CD4-positive, alpha-beta T cell treated with Interleukin-6 at 100 ng/mL for 8 hours (primary cell): ENCODE data around the gene ALDH16A1.

Experiments used
- DNase-seq: peaks from one replicate; pipeline ENCODE4 v3.0.0-alpha.2; 2020; ENCODE audit warnings: mixed read lengths, low spot score

ALDH16A1 gene

DNA sequence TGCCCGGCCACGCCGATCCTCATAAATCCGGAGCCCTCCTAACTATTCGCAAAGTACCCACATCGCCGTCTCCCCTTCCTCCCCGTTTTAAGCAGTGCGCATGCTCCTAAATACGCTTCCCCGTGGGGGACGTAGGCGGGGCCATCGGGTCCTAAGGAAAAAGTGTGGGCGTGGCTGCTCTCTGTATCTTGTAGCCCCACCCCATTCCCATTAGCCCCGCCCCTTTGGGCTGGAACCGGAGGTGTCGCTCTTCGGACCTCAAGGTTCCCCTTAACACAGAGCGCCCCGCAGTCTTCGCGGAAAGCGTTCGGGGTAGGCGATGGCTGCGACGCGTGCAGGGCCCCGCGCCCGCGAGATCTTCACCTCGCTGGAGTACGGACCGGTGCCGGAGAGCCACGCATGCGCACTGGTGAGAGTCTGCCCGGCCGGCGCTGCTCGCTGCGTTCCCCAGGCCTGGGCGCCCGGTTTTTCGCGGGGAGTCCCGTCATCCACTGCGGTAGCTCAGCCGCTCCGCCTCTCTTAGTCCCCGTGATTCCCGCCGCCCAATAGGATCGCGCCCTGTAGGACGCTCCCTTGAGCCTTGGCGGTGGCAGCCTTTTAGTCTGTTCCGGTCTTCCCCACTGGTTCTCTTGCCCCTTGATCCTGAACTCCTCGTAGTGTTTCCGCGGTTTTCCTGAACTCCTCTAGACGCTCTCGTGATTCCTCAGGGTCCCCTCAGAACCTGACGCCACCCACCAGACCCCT lies at the start of gene ALDH16A1:
Gene ALDH16A1 (plus strand): TSS at position 213 of the 744 bp plus-strand sequence. CDS start 107 bp downstream, at position 320.
- peak; percentile 98 for DNase-seq

- DNase-seq: no peak
Observed at GRCh38 chr19:49403404-49404187, 49.4 kb upstream of the ALDH16A1 start.

GRCh38 chr19:49407079-49407478 lies 45.9 kb upstream of the ALDH16A1 start:
- no peak for DNase-seq

- DNase-seq: no peak
Observed at GRCh38 chr19:49407482-49408015, 45.5 kb upstream of the ALDH16A1 start.

- DNase-seq: no peak
Observed at GRCh38 chr19:49408816-49409440, 44.1 kb upstream of the ALDH16A1 start.

GRCh38 chr19:49409441-49410029 lies 43.5 kb upstream of the ALDH16A1 start:
- DNase-seq: peak; percentile 36

DNA sequence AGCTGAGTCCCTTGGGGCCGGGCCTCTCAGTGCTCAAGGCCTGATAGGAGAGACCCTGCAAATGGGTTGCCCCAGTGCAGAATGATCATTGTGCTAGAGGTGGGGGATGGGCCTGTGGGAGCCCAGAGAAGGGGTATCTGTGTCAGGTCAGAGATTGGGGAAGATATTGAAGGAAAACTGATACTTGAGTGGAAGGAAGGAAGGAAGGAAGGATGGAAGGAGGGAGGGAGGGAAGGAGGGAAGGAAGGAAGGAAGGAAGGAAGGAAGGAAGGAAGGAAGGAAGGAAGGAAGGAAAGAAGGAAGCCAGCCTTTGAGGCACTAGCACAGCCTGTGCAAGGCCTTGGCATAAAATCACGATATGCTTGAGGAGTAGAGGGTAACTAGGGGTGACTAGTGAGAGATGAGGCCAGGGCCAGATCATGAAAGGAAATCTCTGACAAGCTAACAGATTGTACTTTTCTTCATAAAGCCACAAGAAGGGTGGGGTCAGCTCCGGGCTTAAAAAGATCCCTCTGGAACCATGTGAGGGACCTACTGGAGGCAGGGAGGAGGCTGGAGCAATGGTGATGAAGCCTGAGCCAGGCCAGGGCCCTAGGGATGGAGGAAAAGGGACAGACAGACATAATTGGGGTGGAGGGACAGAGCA lies 41.2 kb upstream of the ALDH16A1 start:
- DNase-seq: no peak

GRCh38 chr19:49413348-49413747 lies 39.7 kb upstream of the ALDH16A1 start:
- no peak for DNase-seq

DNA sequence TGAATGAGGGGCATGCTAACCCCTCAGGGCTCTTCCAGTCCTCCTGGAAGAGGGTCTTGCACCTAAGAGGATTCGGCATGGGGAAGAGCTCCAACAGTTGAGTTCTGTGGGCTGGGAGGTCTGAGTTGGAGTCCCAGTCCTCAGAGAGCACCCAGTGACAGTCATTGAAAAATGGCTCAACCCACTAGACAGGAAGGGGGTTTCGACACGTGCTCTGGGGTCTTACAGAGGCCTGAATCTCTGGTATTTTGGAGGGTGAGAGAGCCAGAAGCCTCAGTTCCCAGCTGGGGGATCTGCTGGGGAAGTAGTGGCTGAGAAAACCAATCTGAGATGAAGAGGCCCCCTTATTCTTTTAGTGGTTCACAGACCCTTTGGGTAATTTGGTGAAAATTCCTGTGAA lies 38.8 kb upstream of the ALDH16A1 start:
- no peak for DNase-seq

DNA sequence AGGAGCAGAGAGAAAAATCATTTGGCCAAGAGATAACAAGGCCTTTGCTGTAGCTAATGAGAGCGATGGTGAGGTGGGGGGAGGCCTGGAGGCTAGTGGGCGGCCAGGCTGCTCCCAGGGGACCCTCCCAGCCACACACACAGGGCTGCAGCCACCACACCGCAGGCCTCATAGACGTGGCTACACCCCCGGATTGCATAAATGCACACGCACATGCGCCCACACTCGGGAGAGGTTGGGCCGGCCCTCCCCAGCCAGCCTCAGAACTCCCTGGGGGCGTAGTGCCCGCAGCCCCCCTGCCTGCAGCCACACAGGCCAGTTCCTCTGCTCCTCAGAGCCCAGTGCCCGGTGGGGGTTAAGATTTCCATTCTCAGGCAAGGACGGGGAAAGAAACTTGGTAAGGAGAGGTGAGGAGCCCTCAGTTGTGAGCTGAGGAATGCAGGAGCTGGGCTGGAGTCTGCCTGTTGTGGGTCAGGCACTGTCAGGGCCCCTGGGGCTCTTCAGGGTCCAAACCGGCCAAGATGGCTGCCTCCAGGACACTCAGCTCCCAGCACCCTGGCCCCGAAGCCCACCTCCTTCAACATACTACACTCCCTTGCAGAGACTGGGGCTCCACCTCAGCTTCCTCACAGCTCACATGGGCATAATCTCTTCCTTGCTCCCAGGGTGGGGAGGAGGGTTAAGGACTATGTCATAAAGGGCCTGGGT lies 37.8 kb upstream of the ALDH16A1 start:
- no peak for DNase-seq

DNA sequence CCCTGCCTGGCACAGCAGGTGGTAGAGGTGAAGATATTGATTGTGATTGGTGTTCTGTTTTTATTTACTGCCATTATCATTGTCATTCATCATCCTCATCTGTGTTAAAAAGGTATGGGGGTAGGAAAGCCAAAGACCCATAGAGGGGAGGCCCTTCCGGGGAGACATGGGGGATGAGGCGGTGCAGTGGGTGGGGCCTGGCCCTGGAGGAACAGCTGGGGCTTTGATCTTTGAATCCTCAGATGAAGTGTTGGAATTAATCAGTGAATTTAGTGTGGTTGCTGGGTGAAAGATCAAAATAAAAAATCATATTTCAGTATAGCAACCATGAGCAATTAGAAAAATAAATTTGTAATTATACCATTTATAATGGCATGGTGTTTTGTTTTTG lies 37.2 kb upstream of the ALDH16A1 start:
- no peak for DNase-seq

DNA sequence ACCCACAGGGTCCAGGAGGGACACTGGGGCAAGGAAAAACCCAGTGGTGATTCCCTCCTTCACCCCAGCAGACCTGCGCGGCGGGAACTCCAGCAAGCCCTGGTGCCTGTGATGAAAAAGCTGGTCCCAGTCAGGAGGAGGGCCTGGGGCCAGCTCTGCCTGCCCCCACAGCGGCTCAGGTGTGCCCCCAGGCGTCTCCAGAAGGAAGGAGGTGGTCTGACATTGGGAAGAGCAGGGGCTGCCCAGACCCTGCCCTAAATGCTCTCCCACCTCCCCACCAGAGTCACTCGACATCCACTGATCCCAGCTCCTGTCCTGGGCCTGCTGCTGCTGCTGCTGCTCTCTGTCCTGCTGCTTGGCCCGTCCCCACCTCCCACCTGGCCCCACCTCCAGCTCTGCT lies 35.9 kb upstream of the ALDH16A1 start:
- DNase-seq: no peak

GRCh38 chr19:49418511-49418910 lies 34.5 kb upstream of the ALDH16A1 start:
- no peak for DNase-seq

DNA sequence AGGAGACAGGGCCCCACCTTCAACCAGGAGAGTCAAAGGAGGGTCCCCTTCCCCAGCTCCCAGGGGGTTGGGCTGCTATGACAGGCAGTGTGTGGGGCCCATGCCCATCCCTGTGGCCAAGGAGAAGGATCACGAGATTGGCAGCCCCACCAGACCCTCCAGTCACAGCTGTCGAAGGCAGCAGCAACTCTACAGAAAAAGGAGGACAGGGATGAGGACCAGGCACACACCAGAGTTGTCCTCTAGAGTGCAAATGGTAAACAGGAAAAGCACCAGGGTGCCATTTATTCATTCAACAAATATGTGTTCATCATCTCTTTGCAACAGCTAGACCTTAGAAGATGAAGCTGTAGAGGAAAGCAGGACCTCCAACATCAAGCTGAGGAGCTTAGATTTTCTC lies 33.9 kb upstream of the ALDH16A1 start:
- no peak for DNase-seq

GRCh38 chr19:49420227-49420626 lies 32.8 kb upstream of the ALDH16A1 start:
- no peak for DNase-seq

- peak; percentile 7 for DNase-seq
Observed at GRCh38 chr19:49421039-49421877, 31.8 kb upstream of the ALDH16A1 start.

GRCh38 chr19:49421878-49422202 lies 31.2 kb upstream of the ALDH16A1 start:
- no peak for DNase-seq

GRCh38 chr19:49422407-49423070 lies 30.5 kb upstream of the ALDH16A1 start:
- DNase-seq: peak; percentile 29

GRCh38 chr19:49423071-49423984 lies 29.7 kb upstream of the ALDH16A1 start, which contains the start of gene PTH2:
Gene PTH2 (minus strand): TSS chr19:49423441. CDS start chr19:49423339, 102 bp downstream.
- DNase-seq: no peak
